GM19025 (cell line): Measurements from ENCODE around the gene RALY.

Source experiments
- ATAC-seq: cut with Tn5 transposase; IDR thresholded peaks from one replicate; pipeline ENCODE4 v1.9.1; 2021; ENCODE audit warnings: mild to moderate bottlenecking, low read depth, moderate library complexity; ENCODE audit not compliant: unreplicated experiment

RALY gene

GRCh38 chr20:34098570-34098969 lies 104.9 kb downstream of the RALY start:
- ATAC-seq, result no peak

DNA sequence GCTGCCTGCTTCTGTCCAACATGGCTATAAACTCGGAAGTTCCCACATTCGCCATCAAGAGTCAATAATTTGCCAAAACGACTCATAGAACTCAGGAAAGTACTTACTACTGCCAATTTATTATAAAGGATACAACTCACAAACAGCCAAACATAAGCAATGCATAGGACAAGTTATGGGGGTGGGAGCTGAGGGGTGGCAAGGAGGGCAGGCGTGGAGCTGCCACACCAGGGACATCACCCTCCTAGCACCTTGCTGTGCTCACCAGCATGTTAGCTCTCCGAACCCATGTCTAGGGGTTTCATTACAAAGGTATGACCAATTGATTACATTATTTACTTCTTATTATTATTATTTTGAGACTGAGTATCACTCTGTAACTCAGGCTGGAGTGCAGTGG lies 106.0 kb downstream of the RALY start:
- ATAC-seq, result no peak

DNA sequence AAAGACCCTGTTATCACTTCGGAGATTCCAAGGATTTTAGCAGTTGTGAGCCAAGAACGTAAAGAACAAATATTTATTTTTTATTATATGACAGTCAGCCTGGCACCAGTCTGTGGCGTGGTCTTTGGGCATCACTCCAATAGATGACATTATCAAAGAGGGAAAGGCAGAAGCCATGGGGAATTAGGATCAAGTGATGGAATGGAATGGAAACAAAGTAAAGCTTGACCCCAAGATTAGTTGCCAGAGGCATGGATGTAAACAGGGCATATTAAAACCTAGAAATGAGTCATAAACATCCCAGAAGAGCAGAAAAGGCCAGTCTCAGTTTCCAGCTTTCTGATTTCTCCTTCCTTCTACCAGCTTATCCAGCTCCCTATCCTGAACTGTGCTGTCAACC lies 106.9 kb downstream of the RALY start:
- ATAC-seq, result no peak

DNA sequence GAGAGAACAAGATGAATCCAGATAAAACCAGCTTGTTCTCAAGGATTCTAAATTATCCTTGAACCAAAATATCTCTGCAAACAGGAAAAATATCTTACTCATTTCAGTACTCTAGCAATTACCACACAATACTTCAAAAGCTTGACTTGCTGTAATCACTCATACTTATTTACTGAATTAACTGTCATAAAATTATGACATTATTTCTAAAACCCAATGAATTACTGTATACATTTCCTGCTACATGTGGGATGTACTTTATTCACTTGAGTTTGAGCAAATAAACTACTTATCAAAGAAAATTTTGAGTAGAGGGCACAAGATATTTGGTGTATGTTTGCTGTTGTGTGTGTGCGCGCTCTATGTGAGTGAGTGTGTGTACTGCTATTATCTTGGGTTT lies 108.6 kb downstream of the RALY start:
- ATAC-seq, result no peak

DNA sequence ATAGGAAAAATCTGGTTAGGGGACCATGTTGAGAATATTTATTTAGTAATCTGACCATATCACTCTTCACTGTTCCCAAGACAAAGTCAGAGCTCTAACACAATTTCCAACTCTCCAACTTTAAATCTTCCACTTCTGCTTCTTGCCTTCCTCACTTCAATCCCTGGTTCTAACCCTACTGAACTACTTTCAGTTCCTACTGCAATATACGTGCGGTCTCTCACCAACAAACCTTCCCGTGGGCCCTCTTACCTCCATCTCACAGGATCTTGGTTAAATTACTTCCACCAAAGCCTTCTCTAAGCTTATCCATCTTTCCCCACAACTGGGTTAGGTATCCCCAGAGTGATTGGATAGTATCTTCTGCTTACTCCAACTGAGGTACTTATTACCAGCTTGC lies 110.3 kb downstream of the RALY start:
- ATAC-seq, result no peak

DNA sequence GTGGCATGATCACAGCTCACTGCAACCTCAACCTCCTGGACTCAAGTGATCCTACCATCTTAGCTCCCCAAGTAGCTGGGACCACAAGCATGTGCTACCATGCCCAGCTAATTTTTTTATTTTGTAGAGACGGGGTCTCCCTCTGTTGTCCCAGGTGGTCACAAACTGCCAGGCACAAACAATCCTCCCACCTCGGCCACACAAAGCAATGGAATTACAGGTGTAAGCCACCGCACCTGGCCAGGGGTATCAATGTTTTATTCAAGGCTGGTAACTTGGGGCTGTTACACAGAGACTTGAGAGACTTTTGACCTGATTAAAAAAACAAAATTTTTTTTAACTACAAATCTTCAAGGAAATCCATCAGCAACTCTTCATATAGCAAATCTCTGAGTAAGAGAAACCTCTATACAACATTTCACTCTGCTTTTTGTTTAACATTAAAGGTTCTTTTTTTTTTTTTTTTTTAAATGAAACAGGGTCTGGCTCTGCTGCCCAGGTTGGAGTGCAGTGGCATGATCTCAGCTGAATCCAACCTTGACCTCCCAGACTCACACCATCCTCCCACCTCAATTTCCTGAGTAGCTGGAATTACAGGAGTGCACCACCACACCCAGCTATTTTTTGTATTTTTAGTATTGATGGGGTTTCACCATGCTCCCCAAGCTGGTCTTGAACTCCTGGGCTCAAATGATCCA lies 112.4 kb downstream of the RALY start:
- no peak for ATAC-seq

GRCh38 chr20:34108616-34109174 lies 115.0 kb downstream of the RALY start:
- no peak for ATAC-seq

DNA sequence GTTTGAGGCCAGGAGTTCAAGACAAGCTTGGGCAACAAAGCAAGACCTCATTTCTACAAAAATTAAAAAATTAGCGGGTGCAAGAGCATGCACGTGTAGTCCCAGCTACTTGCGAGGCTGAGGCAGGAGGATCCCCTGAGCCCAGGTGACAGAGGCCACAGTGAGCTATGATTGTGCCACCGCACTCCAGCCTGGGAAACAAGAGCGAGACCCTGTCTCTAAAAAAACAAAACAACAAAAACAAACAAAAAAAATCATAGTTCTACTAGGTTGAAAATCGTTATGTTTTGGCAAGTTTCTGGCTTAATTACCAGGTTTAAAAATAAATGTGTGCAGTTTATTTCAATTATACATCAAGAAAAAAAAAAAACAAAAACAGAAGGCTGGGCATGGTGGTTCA lies 115.7 kb downstream of the RALY start:
- ATAC-seq, result no peak

GRCh38 chr20:34110025-34110744 lies 116.5 kb downstream of the RALY start:
- no peak for ATAC-seq

DNA sequence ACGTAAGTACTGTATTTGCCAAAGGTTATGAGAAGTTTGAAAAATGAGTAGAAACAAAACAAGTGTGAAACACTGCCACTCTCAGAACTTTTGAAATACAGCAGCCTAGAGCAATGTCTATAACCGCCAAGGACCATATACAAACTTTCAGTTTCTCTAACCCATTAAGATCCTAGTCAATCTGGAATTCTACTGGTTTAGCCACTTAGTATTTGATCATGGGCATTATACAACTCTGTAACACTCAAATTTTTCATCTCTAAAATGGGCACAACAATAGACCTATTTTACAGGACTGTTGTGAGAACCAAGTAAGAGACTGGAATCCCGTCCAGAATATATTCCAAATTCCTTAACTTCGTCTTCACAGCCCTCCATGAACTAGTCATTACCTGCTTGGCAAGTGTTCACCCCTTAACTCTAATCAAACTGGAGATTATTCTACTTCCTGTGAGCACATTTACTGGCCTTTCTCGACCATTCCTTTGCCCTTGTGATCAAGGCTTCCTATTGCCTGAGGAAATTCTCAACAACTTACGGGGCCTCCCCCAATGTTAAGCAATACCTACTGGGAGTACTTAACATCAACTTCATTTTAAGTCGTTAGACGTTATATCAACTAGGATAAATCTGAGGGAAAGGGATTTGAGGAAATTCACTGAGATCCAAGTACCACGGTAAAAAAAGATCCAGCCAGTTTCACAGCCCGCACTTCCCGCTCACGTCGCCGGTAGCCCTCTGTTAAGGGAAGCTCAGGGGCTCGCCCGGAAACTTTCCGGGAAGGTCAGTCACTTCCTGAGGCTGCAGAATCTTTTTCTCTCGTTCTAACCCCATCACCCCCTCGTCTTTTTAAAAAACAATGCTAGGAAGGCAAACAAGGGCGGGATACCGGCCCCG lies 117.3 kb downstream of the RALY start:
- no peak for ATAC-seq

- ATAC-seq, result peak; percentile 94
Measured at GRCh38 chr20:34111702-34112599, 118.2 kb downstream of the RALY start, which contains the start of gene EIF2S2. Gene EIF2S2, minus strand, starts transcription at chr20:34112243. Its CDS starts 133 bp downstream, at chr20:34112110.

- ATAC-seq, result peak; percentile 4
Measured at GRCh38 chr20:34112600-34113101, 118.9 kb downstream of the RALY start.

GRCh38 chr20:34114809-34115208 lies 121.1 kb downstream of the RALY start:
- ATAC-seq, result no peak

GRCh38 chr20:34115232-34115631 lies 121.5 kb downstream of the RALY start:
- no peak for ATAC-seq

DNA sequence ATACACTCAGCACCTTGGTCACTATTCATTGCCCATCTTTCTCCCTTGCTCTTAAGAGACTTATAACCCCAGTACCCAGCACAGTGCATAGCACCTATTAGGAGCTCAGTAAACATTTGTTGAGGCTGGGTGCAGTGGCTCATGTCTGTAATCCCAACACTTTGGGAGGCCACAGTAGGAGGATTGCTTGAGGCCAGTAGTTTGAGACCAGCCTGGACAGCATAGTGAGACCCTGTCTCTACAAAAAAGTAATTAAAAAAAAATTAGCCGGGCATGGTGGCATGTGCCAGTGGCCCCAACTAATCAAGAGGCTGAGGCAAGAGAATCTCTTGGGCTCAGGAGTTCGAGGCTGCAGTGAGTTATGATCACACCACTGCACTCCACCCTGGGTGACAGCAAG lies 126.5 kb downstream of the RALY start:
- ATAC-seq, result no peak

DNA sequence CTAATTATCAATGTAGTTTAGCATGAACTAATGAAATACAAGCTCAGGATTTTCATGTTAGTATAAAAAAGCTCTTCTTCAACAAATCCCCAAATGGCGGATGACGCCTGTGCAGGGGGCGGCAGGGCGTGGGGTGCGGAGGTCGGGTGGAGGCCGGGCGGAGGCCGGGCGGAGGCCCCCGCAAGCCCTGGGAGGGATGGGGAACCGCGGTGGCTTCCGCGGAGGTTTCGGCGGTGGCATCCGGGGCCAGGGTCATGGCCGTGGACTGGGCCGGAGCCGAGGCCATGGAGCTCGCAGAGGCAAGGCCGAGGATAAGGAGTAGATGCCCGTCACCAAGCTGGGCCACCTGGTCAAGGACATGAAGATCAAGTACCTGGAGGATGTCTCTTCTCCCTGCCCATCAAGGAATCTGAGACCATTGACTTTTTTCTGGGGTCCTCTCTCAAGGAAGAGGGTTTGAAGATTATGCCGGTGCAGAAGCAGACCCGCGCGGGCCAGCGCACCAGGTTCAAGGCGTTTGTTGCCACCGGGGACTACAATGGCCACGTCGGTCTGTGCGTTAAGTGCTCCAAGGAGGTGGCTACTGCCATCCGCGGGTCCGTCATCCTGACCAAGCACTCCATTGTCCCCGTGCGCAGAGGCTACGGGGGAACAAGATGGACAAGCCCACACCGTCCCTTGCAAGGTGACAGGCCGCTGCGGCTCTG lies 128.7 kb downstream of the RALY start:
- ATAC-seq, result no peak

- ATAC-seq, result no peak
Measured at GRCh38 chr20:34123309-34123708, 129.6 kb downstream of the RALY start.

- no peak for ATAC-seq
Measured at GRCh38 chr20:34124469-34125249, 130.9 kb downstream of the RALY start.
